OCI-LY1 (cell line): Measurements from ENCODE around the gene KIN.

Source experiments
- H2AFZ ChIP-seq: fragments of 200-600 bp; sonication (generic), shearing (Covaris generic); 2 replicates; pipeline ENCODE4 v1.6.0; 2014; ENCODE audit warnings: antibody characterized with exemption, mild to moderate bottlenecking, low read length
- H3F3A ChIP-seq: fragments of 200-600 bp; sonication (generic), shearing (Covaris generic); 2 replicates; pipeline ENCODE4 v1.6.0; 2014; ENCODE audit warnings: mild to moderate bottlenecking, antibody characterized with exemption, low read length, moderate library complexity; ENCODE audit not compliant: insufficient read depth
- H3K27ac ChIP-seq: fragments of 200-600 bp; sonication (generic); 2 replicates; pipeline ENCODE4 v1.5.1; 2014; ENCODE audit warnings: low read length, mixed run types, mild to moderate bottlenecking, low read depth; ENCODE audit not compliant: poor library complexity, severe bottlenecking
- H3K27me3 ChIP-seq: fragments of 200-600 bp; sonication (generic); 2 replicates; pipeline ENCODE4 v1.6.0; 2014; ENCODE audit warnings: antibody characterized with exemption, mild to moderate bottlenecking, low read length, moderate library complexity; ENCODE audit not compliant: insufficient read depth
- H3K36me3 ChIP-seq: fragments of 200-600 bp; sonication (generic); 2 replicates; pipeline ENCODE4 v1.6.1; 2014; ENCODE audit warnings: mild to moderate bottlenecking, antibody characterized with exemption, low read length, moderate library complexity, mixed read lengths; ENCODE audit not compliant: insufficient read depth
- H3K4me1 ChIP-seq: fragments of 200-600 bp; sonication (generic); 2 replicates; pipeline ENCODE4 v1.5.1; 2014; ENCODE audit warnings: mild to moderate bottlenecking, low read length, moderate library complexity; ENCODE audit not compliant: insufficient read depth, severe bottlenecking
- H3K4me2 ChIP-seq: fragments of 200-600 bp; sonication (generic), shearing (Covaris generic); 2 replicates; pipeline ENCODE4 v1.6.1; 2014; ENCODE audit warnings: low read length
- H3K4me3 ChIP-seq: fragments of 200-600 bp; sonication (generic); 2 replicates; pipeline ENCODE4 v1.5.1; 2014; ENCODE audit warnings: low read length, low read depth, mild to moderate bottlenecking, mixed read lengths; ENCODE audit not compliant: poor library complexity, severe bottlenecking
- H3K79me2 ChIP-seq: fragments of 200-600 bp; shearing (Covaris generic); 2 replicates; pipeline ENCODE4 v1.6.1; 2016; ENCODE audit warnings: mixed run types, low read length, mixed read lengths; ENCODE audit not compliant: insufficient read depth
- H3K9ac ChIP-seq: fragments of 200-600 bp; sonication (generic), shearing (Covaris generic); 2 replicates; pipeline ENCODE4 v1.6.1; 2014; ENCODE audit warnings: mild to moderate bottlenecking, low read length, mixed read lengths
- H3K9me2 ChIP-seq: fragments of 200-600 bp; sonication (generic), shearing (Covaris generic); 2 replicates; pipeline ENCODE4 v1.6.1; 2014; ENCODE audit warnings: low read depth, mild to moderate bottlenecking, low read length, mixed read lengths
- H3K9me3 ChIP-seq: fragments of 200-600 bp; shearing (Covaris generic); 2 replicates; pipeline ENCODE4 v1.6.1; 2014; ENCODE audit warnings: low read length, mixed read lengths
- H4K20me1 ChIP-seq: fragments of 200-600 bp; sonication (generic), shearing (Covaris generic); 2 replicates; pipeline ENCODE4 v1.6.0; 2016; ENCODE audit warnings: mild to moderate bottlenecking, low read length; ENCODE audit not compliant: insufficient read depth
- EZH2 ChIP-seq: fragments of 200-600 bp; sonication (generic), shearing (Covaris generic); IDR thresholded peaks from 2 replicates; pipeline ENCODE4 v1.8.0; 2017; ENCODE audit warnings: borderline replicate concordance, mixed run types, mild to moderate bottlenecking, antibody characterized with exemption, low read length, moderate library complexity, mixed read lengths
- TF ChIP-seq, protein P1 (sequence below): fragments of 200-600 bp; sonication (generic), shearing (Covaris generic); IDR thresholded peaks from 2 replicates; pipeline ENCODE4 v1.5.1; 2017; ENCODE audit warnings: mild to moderate bottlenecking, antibody characterized with exemption, low read length, moderate library complexity, mixed read lengths

The KIN gene

DNA sequence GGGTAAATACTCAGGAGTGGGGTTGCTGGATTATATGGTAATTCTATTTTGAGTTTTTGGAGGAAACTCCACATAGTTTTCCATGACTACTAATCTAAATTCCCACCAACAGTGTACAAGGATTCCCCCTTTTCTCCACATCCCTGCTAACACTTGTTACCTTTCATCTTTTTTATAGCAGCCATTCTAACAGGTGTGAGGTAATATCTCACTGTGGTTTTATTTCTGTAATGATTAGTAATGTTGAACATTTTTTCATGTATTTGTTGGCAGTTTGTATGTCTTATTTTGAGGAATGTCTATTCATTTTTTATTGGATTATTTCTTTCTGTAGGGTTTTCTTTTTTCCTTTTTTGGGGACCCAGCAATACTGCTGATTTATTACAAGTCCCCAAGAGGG, 45.4 kb upstream of the KIN start:
- H3K4me1 ChIP-seq = no peaks in the 10 kb centered on the region
- H3K9me2 ChIP-seq = no peaks in the 10 kb centered on the region
- H3K36me3 ChIP-seq = no peaks in the 10 kb centered on the region; the same call in 1 of the 2 replicates
- no peak overlapping the region for H3K9ac ChIP-seq
- H3F3A ChIP-seq = no peaks in the 10 kb centered on the region
- peaks cover 7% of the 10 kb centered on the region; the same call in 1 of the 2 replicates for H3K79me2 ChIP-seq
- no peak for TF ChIP-seq EZH2
- TF ChIP-seq, protein P1, sequence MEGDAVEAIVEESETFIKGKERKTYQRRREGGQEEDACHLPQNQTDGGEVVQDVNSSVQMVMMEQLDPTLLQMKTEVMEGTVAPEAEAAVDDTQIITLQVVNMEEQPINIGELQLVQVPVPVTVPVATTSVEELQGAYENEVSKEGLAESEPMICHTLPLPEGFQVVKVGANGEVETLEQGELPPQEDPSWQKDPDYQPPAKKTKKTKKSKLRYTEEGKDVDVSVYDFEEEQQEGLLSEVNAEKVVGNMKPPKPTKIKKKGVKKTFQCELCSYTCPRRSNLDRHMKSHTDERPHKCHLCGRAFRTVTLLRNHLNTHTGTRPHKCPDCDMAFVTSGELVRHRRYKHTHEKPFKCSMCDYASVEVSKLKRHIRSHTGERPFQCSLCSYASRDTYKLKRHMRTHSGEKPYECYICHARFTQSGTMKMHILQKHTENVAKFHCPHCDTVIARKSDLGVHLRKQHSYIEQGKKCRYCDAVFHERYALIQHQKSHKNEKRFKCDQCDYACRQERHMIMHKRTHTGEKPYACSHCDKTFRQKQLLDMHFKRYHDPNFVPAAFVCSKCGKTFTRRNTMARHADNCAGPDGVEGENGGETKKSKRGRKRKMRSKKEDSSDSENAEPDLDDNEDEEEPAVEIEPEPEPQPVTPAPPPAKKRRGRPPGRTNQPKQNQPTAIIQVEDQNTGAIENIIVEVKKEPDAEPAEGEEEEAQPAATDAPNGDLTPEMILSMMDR = no peak
- no peak overlapping the region for H3K27ac ChIP-seq
- no peak overlapping the region for H2AFZ ChIP-seq
- H3K27me3 ChIP-seq = no peaks in the 10 kb centered on the region
- H3K9me3 ChIP-seq = no peaks in the 10 kb centered on the region
- no peaks in the 10 kb centered on the region; the same call in 1 of the 2 replicates for H4K20me1 ChIP-seq
- no peak overlapping the region for H3K4me3 ChIP-seq
- no peak overlapping the region for H3K4me2 ChIP-seq

DNA sequence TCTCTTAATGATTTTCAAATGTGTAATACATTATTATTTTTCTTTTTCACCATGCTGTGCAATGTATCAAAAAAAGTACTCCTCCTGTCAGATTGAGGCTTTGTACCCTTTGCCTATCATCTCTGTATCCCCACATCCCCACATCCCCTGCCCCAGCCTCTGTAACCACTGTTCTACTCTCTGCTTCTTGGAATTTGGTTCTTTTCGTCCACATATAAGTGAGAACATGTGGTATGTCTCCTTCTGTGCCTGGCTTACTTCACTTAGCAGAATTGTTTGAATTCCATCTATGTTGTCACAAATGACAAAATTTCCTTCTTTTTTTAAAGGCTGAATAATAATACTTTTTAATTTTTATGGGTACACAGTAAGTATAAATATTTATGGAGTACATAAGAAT, 44.3 kb upstream of the KIN start:
- Histone ChIP-seq H3K4me3 (no peak overlapping the region), H3K27me3 (no peaks in the 10 kb centered on the region), H3K27ac (no peak overlapping the region), H3K79me2 (peaks cover 7% of the 10 kb centered on the region; the same call in 1 of the 2 replicates), H4K20me1 (no peaks in the 10 kb centered on the region), H3K36me3 (peaks cover 1% of the 10 kb centered on the region), H3K9me3 (no peaks in the 10 kb centered on the region), H3F3A (no peaks in the 10 kb centered on the region), H2AFZ (no peak overlapping the region), H3K4me1 (no peaks in the 10 kb centered on the region), H3K9me2 (no peaks in the 10 kb centered on the region), H3K4me2 (no peak overlapping the region), H3K9ac (no peak overlapping the region)
- TF ChIP-seq EZH2 = no peak
- TF ChIP-seq, protein P1 = no peak

DNA sequence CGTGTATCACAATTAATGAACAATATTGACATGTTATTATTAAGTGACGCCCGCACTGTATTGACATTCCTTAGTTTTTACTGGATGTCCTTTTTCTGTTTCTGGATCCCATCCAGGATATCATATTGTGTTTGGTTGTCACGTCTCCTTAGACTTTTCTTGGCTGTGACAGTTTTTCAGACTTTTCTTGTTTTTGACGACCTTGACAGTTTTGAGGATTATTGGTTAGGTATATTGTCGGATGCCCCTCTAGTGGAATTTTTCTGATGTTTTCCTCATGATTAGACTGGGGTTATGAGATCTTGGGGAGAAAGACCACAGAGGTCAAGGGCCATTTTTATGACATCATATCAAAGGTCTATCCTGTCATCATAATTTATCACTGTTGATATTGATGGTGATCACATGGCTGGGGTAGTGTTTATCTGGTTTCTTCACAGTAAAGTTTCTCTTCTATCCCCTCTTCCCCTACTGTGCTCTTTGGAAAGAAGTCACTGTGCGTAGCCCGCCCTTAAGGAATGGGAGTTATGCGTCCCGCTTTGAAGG, 41.6 kb upstream of the KIN start:
- Histone ChIP-seq H3K36me3 (peaks cover 26% of the 10 kb centered on the region), H4K20me1 (no peaks in the 10 kb centered on the region), H3K9ac (no peak overlapping the region), H3K27ac (no peak overlapping the region), H3K9me2 (no peaks in the 10 kb centered on the region), H3K79me2 (peaks cover 2% of the 10 kb centered on the region; the same call in 1 of the 2 replicates), H2AFZ (no peak overlapping the region), H3K4me2 (no peak overlapping the region), H3K27me3 (no peaks in the 10 kb centered on the region), H3K9me3 (no peaks in the 10 kb centered on the region), H3F3A (no peaks in the 10 kb centered on the region), H3K4me1 (no peaks in the 10 kb centered on the region), H3K4me3 (no peak overlapping the region)
- TF ChIP-seq, protein P1 = no peak
- TF ChIP-seq EZH2 = no peak
